Measurements from ENCODE around the gene SEMA3G.

DNA sequence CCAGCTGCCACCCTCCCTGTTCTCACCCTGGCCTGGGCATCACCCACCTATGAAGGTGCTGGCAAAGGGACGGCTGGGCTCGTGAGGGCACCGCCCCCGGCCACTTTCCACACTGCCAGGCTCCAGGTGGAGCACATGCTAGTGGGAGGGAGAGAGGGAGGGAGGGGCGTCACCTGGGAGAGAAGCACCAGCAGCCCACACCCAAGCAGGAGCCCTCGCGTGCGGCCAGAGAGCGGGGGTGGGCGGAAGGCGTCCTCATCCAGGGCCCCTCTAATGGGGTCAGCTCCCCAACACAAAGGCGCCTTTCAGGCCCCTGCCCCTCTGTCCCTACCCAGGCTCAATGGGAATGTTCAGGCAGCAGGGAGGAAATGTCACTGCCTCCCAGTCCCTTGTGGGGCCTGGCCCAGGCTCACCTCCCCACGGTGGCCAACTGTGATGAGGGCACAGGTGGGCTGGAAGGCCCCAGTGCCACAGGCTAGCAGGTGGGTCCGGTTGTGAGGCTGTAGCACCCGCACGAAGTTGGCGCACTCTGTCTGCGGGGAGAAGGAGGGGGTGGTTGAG, 3.1 kb downstream of the SEMA3G start:
- TF ChIP-seq, protein P1, sequence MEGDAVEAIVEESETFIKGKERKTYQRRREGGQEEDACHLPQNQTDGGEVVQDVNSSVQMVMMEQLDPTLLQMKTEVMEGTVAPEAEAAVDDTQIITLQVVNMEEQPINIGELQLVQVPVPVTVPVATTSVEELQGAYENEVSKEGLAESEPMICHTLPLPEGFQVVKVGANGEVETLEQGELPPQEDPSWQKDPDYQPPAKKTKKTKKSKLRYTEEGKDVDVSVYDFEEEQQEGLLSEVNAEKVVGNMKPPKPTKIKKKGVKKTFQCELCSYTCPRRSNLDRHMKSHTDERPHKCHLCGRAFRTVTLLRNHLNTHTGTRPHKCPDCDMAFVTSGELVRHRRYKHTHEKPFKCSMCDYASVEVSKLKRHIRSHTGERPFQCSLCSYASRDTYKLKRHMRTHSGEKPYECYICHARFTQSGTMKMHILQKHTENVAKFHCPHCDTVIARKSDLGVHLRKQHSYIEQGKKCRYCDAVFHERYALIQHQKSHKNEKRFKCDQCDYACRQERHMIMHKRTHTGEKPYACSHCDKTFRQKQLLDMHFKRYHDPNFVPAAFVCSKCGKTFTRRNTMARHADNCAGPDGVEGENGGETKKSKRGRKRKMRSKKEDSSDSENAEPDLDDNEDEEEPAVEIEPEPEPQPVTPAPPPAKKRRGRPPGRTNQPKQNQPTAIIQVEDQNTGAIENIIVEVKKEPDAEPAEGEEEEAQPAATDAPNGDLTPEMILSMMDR (conservative IDR thresholded peaks at IDR 0.05) = no peak
- no peak for TF ChIP-seq ZFX (IDR thresholded peaks at IDR 0.05)

Measured in C4-2B (cell line).